Measurements from ENCODE around the gene BABAM2.
A peak's percentile ranks its signal among the peaks of the same experiment; 100 is the strongest.

BABAM2 gene

GRCh38 chr2:28129955-28130695 lies 239.6 kb downstream of the BABAM2 start:
- DNase-seq (ENCODE audit: low spot score): no peak

GRCh38 chr2:28133778-28134177 lies 243.2 kb downstream of the BABAM2 start:
- DNase-seq (ENCODE audit: low spot score): no peak

DNA sequence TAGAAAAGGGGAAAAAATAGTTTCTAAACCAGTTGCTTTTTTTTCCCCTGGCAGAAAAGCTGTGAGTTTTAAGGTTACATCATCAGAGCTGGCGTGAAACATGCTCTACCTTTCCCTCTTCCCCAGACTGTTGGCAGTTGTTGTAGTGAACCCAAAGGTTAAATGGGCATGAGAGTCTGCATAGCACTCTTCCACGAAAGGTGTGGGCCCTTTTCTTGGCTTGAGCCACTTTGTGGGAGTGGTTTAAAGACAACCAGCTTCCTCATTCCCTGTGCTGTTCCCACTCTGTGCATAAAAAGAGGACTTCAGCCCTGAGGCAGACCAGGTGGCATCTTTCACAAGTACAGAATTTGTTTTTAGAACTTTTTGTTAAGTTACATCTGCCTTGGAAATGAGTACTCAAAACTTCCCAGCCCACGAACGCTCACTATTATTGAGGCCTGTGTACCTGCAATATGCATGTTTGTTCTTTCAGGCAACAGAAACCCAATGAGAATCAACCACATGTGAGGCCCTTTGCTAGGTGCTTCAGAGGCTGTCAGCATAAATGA lies 243.8 kb downstream of the BABAM2 start:
- DNase-seq (ENCODE audit: low spot score): no peak

- no peak for DNase-seq (ENCODE audit: low spot score)
These were observed 244.3 kb downstream of the BABAM2 start for GRCh38 chr2:28134857-28135256.

DNA sequence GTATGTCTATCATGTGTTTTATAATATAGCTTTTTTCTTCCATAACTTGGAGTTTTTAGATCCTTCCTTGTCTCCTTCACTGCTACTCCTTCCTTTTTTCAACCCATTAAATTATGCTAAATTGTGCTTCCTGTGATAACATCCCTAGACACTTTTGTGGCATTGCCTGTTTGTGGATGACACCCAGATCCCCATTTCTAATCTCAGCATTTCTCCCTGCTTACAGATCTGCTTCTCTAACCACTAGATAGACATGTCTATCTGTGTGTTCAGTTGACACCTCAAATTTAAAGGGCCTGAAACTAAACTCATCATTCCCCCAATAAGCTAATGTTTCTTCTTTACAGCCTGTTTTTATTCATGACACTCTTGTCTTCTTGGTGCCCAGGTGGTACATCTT lies 244.8 kb downstream of the BABAM2 start:
- DNase-seq (ENCODE audit: low spot score): no peak

DNA sequence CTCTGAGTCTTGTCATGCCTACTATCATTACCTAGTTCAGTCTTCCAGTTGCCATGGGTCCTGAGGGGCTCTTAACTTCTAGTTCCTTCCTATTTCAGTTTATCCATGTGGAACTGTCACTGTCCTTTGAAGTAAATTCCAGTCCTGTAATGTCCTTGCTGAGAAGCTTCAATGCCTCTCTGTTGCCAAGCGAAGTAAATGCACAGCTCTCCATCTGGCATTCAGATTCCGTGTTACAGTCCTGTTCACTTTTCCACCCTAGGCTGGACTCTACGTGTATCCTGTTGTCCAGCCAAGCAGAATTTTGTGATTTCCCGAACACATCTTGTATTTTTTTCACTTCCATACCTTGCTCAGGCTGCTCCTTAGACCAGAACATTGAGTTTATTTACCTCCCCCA lies 245.3 kb downstream of the BABAM2 start:
- DNase-seq (ENCODE audit: low spot score): no peak

- DNase-seq (ENCODE audit: low spot score): no peak
These were observed 246.0 kb downstream of the BABAM2 start for GRCh38 chr2:28136556-28136955.

- DNase-seq (ENCODE audit: low spot score): no peak
These were observed 246.7 kb downstream of the BABAM2 start for GRCh38 chr2:28137221-28137620.

DNA sequence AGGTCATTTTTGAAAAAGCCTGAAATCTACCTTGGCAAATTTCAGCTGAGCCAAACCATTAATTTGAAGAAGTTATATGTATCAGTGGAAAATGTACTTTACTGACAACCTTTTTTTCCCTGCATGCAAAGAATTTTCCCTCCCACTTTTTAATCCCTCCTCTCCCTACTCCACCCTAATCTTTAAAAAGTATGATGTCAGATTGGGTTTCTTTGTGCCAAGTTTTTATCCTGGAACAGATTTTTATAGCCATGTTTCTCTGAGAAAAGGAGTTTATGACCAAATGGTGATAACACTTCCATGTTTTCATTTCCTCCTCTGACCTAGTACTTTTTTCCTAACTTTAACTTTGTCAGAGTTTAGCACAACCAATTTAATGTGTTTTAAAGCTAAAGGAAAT lies 251.9 kb downstream of the BABAM2 start:
- no peak for DNase-seq (ENCODE audit: low spot score)

DNA sequence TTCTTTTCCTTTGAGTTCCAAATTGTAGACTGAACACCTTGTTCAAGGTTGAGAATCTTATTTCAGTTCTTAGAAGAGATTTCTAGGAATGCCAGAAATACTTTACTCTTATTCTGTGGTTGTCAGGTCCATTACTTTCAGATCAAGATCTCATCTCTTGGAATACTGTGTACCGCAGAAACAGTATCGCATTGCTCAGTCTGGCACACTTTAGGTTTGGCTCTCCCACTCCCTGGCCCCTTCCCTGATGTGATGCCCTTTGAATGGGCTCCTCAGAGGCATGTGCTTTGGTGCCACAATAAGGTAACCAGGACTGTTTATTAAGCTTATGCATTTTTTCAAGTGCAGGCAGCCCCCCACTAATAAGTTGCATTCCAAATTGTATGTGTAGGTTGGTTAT lies 257.5 kb downstream of the BABAM2 start:
- no peak for DNase-seq (ENCODE audit: low spot score)

DNA sequence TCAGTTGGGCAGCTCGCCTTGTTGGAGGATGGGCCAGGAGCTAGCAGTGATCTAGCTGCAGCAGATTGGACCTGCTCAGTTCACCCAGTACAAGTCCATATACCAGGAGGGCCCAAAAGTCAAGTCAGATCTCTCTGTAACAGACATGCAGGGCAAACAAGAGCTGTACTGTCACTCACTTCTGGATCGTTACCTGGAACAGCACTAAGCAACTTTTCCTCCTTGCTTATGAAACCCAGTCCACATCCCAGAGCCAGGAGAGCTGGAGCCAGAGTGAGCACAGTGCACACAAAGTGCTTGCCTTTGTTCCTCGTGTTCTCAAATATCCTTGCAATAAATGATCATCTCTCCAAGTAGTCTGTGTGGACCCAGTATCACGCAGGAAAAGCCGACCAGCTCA lies 258.0 kb downstream of the BABAM2 start:
- no peak for DNase-seq (ENCODE audit: low spot score)

- no peak for DNase-seq (ENCODE audit: low spot score)
These were observed 259.8 kb downstream of the BABAM2 start for GRCh38 chr2:28150236-28150915.

GRCh38 chr2:28150994-28151393 lies 260.5 kb downstream of the BABAM2 start:
- DNase-seq (ENCODE audit: low spot score): no peak

DNA sequence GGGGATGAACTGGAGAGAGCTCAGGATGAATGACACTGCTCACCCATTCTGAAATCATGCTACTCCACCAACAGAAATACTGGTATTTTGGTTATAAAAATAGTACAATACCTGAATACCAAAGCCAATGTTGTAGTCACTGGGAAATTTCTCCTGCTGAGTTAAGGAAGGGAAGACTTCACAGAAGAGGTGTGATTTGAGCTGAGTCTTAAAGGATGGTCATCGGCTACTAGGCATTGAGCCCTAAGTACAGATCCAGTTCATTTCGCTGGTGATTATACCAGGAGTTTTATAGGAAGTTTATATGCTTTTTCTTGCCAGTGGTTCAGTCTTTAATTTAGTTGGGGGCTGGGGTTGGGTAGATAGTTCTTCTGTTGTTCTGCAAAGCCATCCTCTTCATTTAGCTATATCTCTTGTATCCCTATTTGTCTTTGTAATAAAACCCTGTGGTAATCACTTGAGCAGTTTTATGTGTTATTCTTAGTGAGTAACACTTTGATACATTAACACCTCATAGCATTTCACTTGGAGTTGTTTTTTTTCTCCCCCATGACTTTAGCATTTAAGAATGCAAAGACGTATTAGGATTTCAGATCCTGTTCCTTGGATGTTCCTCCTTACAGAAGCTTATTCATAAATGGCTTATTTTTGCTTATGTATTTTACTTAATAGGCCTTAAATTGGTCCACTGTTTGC lies 262.2 kb downstream of the BABAM2 start:
- no peak for DNase-seq (ENCODE audit: low spot score)

DNA sequence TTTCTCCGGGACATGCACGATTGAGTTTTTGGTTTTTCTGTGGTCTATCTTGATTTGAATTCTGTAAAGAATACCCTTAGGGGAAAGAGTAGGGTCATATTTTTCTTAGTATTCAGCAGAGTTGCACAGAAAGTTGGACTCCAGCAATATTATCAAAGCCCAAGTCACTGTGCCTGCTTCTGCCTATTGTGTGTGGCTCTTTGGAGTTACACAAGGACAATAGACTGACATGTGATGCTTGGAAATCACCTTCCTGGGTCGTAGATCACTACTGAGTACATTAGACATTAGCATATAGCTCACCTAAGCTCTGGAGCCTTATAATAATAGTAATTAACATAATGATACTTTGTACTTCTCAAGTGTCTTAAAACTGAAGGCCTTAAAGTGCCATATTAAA lies 263.3 kb downstream of the BABAM2 start:
- DNase-seq (ENCODE audit: low spot score): no peak

DNA sequence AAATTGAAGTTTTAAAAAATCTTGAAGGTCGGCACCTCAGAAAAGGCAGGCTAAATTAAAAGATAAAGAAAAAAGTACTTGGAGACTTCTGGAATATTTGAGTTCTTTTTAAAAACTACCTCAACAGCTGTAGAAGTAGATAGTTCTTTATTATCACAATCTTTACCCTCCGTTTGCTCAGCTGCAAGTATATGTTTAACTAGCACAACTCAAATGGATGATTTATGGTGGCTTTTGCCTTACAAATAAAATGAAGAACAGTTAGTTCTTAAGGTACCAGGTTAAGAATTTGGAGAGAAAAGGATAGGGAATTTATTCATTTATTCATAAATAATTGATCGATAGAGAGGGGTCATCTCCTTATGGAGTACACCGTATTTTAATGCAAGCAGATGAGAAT lies 264.6 kb downstream of the BABAM2 start:
- DNase-seq (ENCODE audit: low spot score): no peak

DNA sequence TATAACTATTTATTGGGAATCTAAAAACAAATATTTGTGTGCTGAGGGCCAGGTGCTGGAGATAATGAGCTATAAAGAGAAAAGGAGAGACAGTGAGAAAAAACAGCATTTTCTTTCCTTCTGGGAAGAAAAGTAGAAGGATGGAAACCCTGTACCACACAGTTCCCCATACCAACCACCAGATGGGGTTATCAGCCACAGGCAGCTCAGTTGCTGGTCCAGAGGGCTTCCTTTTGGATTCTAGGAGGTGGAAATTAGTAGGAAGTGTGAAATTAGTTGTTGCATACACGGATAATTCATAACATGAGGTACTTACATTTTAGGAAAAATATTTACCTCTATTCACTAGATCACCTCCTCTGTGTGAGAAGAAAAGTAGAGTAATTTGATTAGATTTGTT lies 265.1 kb downstream of the BABAM2 start:
- peak; percentile 24 for DNase-seq (ENCODE audit: low spot score)

- DNase-seq (ENCODE audit: low spot score): no peak
These were observed 268.3 kb downstream of the BABAM2 start for GRCh38 chr2:28158791-28159190.

- DNase-seq (ENCODE audit: low spot score): no peak
These were observed 270.5 kb downstream of the BABAM2 start for GRCh38 chr2:28160986-28161425.

- DNase-seq (ENCODE audit: low spot score): no peak
These were observed 270.9 kb downstream of the BABAM2 start for GRCh38 chr2:28161466-28161865.

- no peak for DNase-seq (ENCODE audit: low spot score)
These were observed 272.0 kb downstream of the BABAM2 start for GRCh38 chr2:28162564-28162963.

- DNase-seq (ENCODE audit: low spot score): no peak
These were observed 272.5 kb downstream of the BABAM2 start for GRCh38 chr2:28163028-28163427.
